H9 (cell line): ENCODE data around the gene CDCP1. TPM values are rescaled to one million over a fixed set of nuclear protein-coding genes. Genes with fewer than 3 reads are reported as not detected.

Experiments
- DNase-seq: peaks from one replicate; pipeline ENCODE4 v3.0.0-alpha.2; 2017
- H2AFZ ChIP-seq: one replicate; pipeline ENCODE4 v1.6.1; 2013; ENCODE audit warnings: mild to moderate bottlenecking, low read length, control low read depth, moderate library complexity
- H2AK5ac ChIP-seq: 2 replicates; pipeline ENCODE4 v1.6.1; 2013; ENCODE audit warnings: low read length, control low read depth, mixed read lengths; ENCODE audit not compliant: insufficient read length
- H2BK120ac ChIP-seq: one replicate; pipeline ENCODE4 v1.6.1; 2013; ENCODE audit warnings: low read depth, mild to moderate bottlenecking, low read length, control low read depth, inconsistent platforms; ENCODE audit not compliant: poor library complexity, severe bottlenecking
- H2BK12ac ChIP-seq: 2 replicates; pipeline ENCODE4 v1.6.1; 2013; ENCODE audit warnings: low read length, control low read depth, mixed read lengths, low read depth; ENCODE audit not compliant: insufficient read length
- H2BK15ac ChIP-seq: 2 replicates; pipeline ENCODE4 v1.6.1; 2013; ENCODE audit warnings: low read depth, low read length, control low read depth
- H2BK20ac ChIP-seq: one replicate; pipeline ENCODE4 v1.6.1; 2013; ENCODE audit warnings: low read depth, mild to moderate bottlenecking, low read length, control low read depth, inconsistent platforms; ENCODE audit not compliant: poor library complexity, severe bottlenecking
- H2BK5ac ChIP-seq: 2 replicates; pipeline ENCODE4 v1.6.1; 2013; ENCODE audit warnings: low read length, control low read depth, mixed read lengths; ENCODE audit not compliant: insufficient read length
- H3K14ac ChIP-seq: 2 replicates; pipeline ENCODE4 v1.6.1; 2013; ENCODE audit warnings: low read length, control low read depth; ENCODE audit not compliant: insufficient read depth
- H3K18ac ChIP-seq: 2 replicates; pipeline ENCODE4 v1.6.1; 2013; ENCODE audit warnings: low read depth, mild to moderate bottlenecking, mixed read lengths, low read length, control low read depth; ENCODE audit not compliant: insufficient read length
- H3K23ac ChIP-seq: 2 replicates; pipeline ENCODE4 v1.6.1; 2013; ENCODE audit warnings: low read length, control low read depth, mixed read lengths, low read depth; ENCODE audit not compliant: insufficient read length
- H3K23me2 ChIP-seq: 2 replicates; pipeline ENCODE4 v1.6.1; 2013; ENCODE audit warnings: low read depth, mild to moderate bottlenecking, mixed read lengths, low read length, control low read depth; ENCODE audit not compliant: insufficient read length, poor library complexity, severe bottlenecking
- H3K27ac ChIP-seq: 2 replicates; pipeline ENCODE4 v1.5.1; 2013; ENCODE audit warnings: low read length, control low read depth, mixed read lengths, low read depth; ENCODE audit not compliant: insufficient read length
- H3K27me3 ChIP-seq: 2 replicates; pipeline ENCODE4 v1.6.1; 2013; ENCODE audit warnings: low read length, control low read depth, inconsistent platforms; ENCODE audit not compliant: insufficient read depth
- H3K4ac ChIP-seq: 2 replicates; pipeline ENCODE4 v1.6.1; 2013; ENCODE audit warnings: low read depth, mild to moderate bottlenecking, control low read depth, inconsistent platforms, low read length, moderate library complexity
- H3K4me1 ChIP-seq: 2 replicates; pipeline ENCODE4 v1.6.1; 2013; ENCODE audit warnings: low read length, control low read depth, inconsistent platforms; ENCODE audit not compliant: insufficient read depth
- H3K4me2 ChIP-seq: 2 replicates; pipeline ENCODE4 v1.6.1; 2013; ENCODE audit warnings: low read length, control low read depth, mixed read lengths; ENCODE audit not compliant: insufficient read length, insufficient read depth
- H3K56ac ChIP-seq: 2 replicates; pipeline ENCODE4 v1.6.1; 2013; ENCODE audit warnings: low read depth, mild to moderate bottlenecking, mixed read lengths, low read length, control low read depth; ENCODE audit not compliant: insufficient read length
- H3K79me1 ChIP-seq: 2 replicates; pipeline ENCODE4 v1.6.1; 2013; ENCODE audit warnings: low read depth, mild to moderate bottlenecking, moderate library complexity, low read length, control low read depth, inconsistent platforms; ENCODE audit not compliant: insufficient read depth, poor library complexity, severe bottlenecking
- H3K79me2 ChIP-seq: 2 replicates; pipeline ENCODE4 v1.6.1; 2013; ENCODE audit warnings: low read length, control low read depth, inconsistent platforms; ENCODE audit not compliant: insufficient read depth
- H3K9ac ChIP-seq: 2 replicates; pipeline ENCODE4 v1.6.1; 2013; ENCODE audit warnings: low read length, control low read depth, mixed read lengths; ENCODE audit not compliant: insufficient read length; ENCODE audit errors: extremely low read depth
- H3K9me3 ChIP-seq: one replicate; pipeline ENCODE4 v1.6.1; 2013; ENCODE audit warnings: low read depth, low read length, inconsistent platforms; ENCODE audit not compliant: control insufficient read depth
- H3T11ph ChIP-seq: one replicate; pipeline ENCODE4 v1.6.1; 2013; ENCODE audit warnings: mild to moderate bottlenecking, low read length, control low read depth, inconsistent platforms
- H4K20me1 ChIP-seq: one replicate; pipeline ENCODE4 v1.6.1; 2013; ENCODE audit not compliant: control insufficient read depth, insufficient read length, insufficient read depth
- H4K5ac ChIP-seq: 2 replicates; pipeline ENCODE4 v1.6.1; 2013; ENCODE audit warnings: low read depth, mild to moderate bottlenecking, mixed read lengths, low read length, control low read depth; ENCODE audit not compliant: insufficient read length
- H4K8ac ChIP-seq: replicated peaks from 2 replicates; pipeline ENCODE4 v1.6.1; 2013; ENCODE audit warnings: low read length, control low read depth, mixed read lengths, low read depth; ENCODE audit not compliant: insufficient read length
- H4K91ac ChIP-seq: 2 replicates; pipeline ENCODE4 v1.6.1; 2013; ENCODE audit warnings: low read depth, mild to moderate bottlenecking, moderate library complexity, mixed read lengths, low read length, control low read depth; ENCODE audit not compliant: insufficient read length
- H3K27ac Mint-ChIP-seq, 3 experiments: 2 replicates in 2 of 3; 3 replicates in 1 of 3; pipeline ENCODE4 v1.8.0; 2020 to 2021; ENCODE audit warnings: mixed read lengths in 3 of 3, mild to moderate bottlenecking in 1 of 3, moderate library complexity in 1 of 3
- H3K27me3 Mint-ChIP-seq: 2 replicates; pipeline ENCODE4 v1.8.0; 2021; ENCODE audit warnings: low read depth, mild to moderate bottlenecking, moderate library complexity, mixed read lengths
- H3K36me3 Mint-ChIP-seq, 3 experiments: 2 replicates in 2 of 3; 3 replicates in 1 of 3; pipeline ENCODE4 v1.8.0; 2020 to 2021; ENCODE audit warnings: low read depth in 3 of 3, mixed read lengths in 3 of 3; ENCODE audit not compliant: insufficient read depth in 1 of 3
- H3K4me1 Mint-ChIP-seq, 2 experiments: 2 replicates each; pipeline ENCODE4 v1.8.0; 2020; ENCODE audit warnings: mixed read lengths in 2 of 2
- H3K4me3 Mint-ChIP-seq, 2 experiments: 2 replicates in 1 of 2; 3 replicates in 1 of 2; pipeline ENCODE4 v1.8.0; 2020 to 2021; ENCODE audit warnings: mild to moderate bottlenecking in 2 of 2, mixed read lengths in 2 of 2, moderate library complexity in 1 of 2
- H3K9me3 Mint-ChIP-seq, 2 experiments: 2 replicates in 1 of 2; 3 replicates in 1 of 2; pipeline ENCODE4 v1.8.0; 2020; ENCODE audit warnings: mild to moderate bottlenecking in 2 of 2, mixed read lengths in 2 of 2, moderate library complexity in 1 of 2
- WGBS: extraction: QIAGEN DNeasy Blood & Tissue Kit; methylation state at CpG from one replicate; pipeline ENCODE4 v1.1.7; 2013; ENCODE audit warnings: missing lambda C conversion rate, low lambda C conversion rate, mixed read lengths; ENCODE audit not compliant: insufficient read length; ENCODE audit errors: extremely low coverage; 5-methylcytosine and 5-hydroxymethylcytosine counted together
- total RNA-seq: library from RNA; stranded (reverse); gene quantifications from 2 replicates; pipeline ENCODE4 v1.2.1, GENCODE V29; 2021
- TF ChIP-seq, protein P1 (sequence below): fragments of 200-600 bp; sonication (generic); conservative IDR thresholded peaks from 3 replicates; pipeline ENCODE4 v1.8.0; 2021; ENCODE audit warnings: antibody characterized with exemption, mild to moderate bottlenecking

The CDCP1 gene
- total RNA-seq, 1 experiment from 2014 or later: 12.9 TPM

DNA sequence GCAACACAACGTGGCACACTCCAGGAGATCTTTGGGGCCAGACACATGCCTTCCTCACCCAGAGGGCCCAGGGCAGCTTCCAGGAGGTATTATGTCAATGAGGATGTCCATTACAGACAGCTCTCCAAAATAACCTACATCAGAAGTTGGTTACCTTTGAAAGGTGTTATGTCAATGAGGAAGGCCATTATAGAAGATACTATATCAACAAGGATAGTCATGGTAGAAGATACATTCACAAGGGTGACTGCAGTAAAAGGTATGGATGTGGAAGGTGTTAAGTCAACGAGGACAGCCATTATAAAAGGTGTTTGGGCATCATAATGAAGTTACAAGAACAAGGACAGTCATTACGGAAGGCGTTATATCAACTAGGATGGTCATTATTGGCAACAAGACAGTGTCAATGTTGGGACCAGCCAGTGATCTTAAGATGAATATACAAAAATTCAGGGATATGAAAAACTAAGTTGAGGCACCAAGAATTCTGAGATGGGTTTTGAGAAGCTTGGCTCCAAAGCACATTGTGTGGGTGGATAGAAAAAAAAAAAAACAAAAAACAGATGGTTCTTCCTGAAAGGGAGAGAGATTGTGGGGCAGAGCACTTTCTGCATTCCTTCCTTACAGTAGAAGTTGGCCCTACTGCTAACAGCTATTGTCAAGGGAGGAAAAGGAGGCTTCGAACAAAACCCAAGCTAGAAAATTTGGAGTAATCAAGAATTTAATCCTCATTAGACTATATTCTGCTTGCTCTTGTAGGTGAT is 11.2 kb downstream of the CDCP1 start:
- Histone ChIP-seq H4K91ac (no peak overlapping the region), H4K20me1 (no peaks in the 10 kb centered on the region), H3K4ac (no peak overlapping the region), H3K79me1 (no peaks in the 10 kb centered on the region), H3K27ac (no peak overlapping the region), H3K14ac (no peak overlapping the region), H3K27me3 (no peaks in the 10 kb centered on the region), H3T11ph (no peak overlapping the region), H2BK15ac (no peak overlapping the region), H3K4me2 (no peak overlapping the region), H3K4me1 (peaks cover 5% of the 10 kb centered on the region; the same call in 1 of the 2 replicates), H3K23ac (no peak overlapping the region), H3K9me3 (no peaks in the 10 kb centered on the region), H3K9ac (no peak overlapping the region), H2BK120ac (no peak overlapping the region), H2AFZ (no peak overlapping the region), H3K23me2 (no peaks in the 10 kb centered on the region), H3K56ac (no peak overlapping the region), H2BK20ac (no peak overlapping the region), H3K18ac (no peak overlapping the region), H4K8ac (no peak overlapping the region), H2BK5ac (no peak overlapping the region), H3K79me2 (no peaks in the 10 kb centered on the region; the same call in 1 of the 2 replicates), H2AK5ac (no peak overlapping the region), H4K5ac (no peak overlapping the region), H2BK12ac (no peak overlapping the region)
- no peaks in the 10 kb centered on the region; a peak in 1 of 5 replicates for H3K9me3 Mint-ChIP-seq
- H3K27ac Mint-ChIP-seq: no peak overlapping the region
- no CpG with 5 or more reads among the region's 5 CpGs for WGBS
- H3K4me3 Mint-ChIP-seq: no peak overlapping the region
- TF ChIP-seq, protein P1, sequence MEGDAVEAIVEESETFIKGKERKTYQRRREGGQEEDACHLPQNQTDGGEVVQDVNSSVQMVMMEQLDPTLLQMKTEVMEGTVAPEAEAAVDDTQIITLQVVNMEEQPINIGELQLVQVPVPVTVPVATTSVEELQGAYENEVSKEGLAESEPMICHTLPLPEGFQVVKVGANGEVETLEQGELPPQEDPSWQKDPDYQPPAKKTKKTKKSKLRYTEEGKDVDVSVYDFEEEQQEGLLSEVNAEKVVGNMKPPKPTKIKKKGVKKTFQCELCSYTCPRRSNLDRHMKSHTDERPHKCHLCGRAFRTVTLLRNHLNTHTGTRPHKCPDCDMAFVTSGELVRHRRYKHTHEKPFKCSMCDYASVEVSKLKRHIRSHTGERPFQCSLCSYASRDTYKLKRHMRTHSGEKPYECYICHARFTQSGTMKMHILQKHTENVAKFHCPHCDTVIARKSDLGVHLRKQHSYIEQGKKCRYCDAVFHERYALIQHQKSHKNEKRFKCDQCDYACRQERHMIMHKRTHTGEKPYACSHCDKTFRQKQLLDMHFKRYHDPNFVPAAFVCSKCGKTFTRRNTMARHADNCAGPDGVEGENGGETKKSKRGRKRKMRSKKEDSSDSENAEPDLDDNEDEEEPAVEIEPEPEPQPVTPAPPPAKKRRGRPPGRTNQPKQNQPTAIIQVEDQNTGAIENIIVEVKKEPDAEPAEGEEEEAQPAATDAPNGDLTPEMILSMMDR: no peak
- no peaks in the 10 kb centered on the region; a peak in 1 of 7 replicates for H3K36me3 Mint-ChIP-seq
- no peak for DNase-seq
- H3K27me3 Mint-ChIP-seq: no peaks in the 10 kb centered on the region
- H3K4me1 Mint-ChIP-seq: peaks cover 24 to 27% of the 10 kb centered on the region in 2 experiments
